ENCODE data around the gene PSMB3. TPM values are rescaled to one million over a fixed set of nuclear protein-coding genes. Genes with fewer than 3 reads are reported as not detected.

Gene PSMB3
- total RNA-seq, 1 donor from 2014 or later, result 175 TPM

GRCh38 chr17:38730526-38731379 lies 21.8 kb upstream of the PSMB3 start:
- TF ChIP-seq CTCF (IDR thresholded peaks at IDR 0.05; ENCODE audit: unreplicated experiment), result no peak
- Mint-ChIP-seq H3K27ac (ENCODE audit: unreplicated experiment) (peak overlapping the region; percentile 53), H3K27me3 (ENCODE audit: unreplicated experiment) (peaks cover 17% of the 10 kb centered on the region), H3K36me3 (ENCODE audit: low read depth, unreplicated experiment) (peaks cover 26% of the 10 kb centered on the region), H3K4me3 (ENCODE audit: unreplicated experiment) (peak overlapping the region; percentile 92), H3K9me3 (ENCODE audit: unreplicated experiment) (no peaks in the 10 kb centered on the region), H3K4me1 (ENCODE audit: unreplicated experiment) (peaks cover 35% of the 10 kb centered on the region)
- no peak for DNase-seq (ENCODE audit: low spot score)

- Mint-ChIP-seq H3K4me1 (ENCODE audit: unreplicated experiment) (peaks cover 35% of the 10 kb centered on the region), H3K36me3 (ENCODE audit: low read depth, unreplicated experiment) (peaks cover 26% of the 10 kb centered on the region), H3K4me3 (ENCODE audit: unreplicated experiment) (peak overlapping the region; percentile 80), H3K27me3 (ENCODE audit: unreplicated experiment) (peaks cover 15% of the 10 kb centered on the region), H3K27ac (ENCODE audit: unreplicated experiment) (peak overlapping the region; percentile 91), H3K9me3 (ENCODE audit: unreplicated experiment) (no peaks in the 10 kb centered on the region)
- TF ChIP-seq CTCF (IDR thresholded peaks at IDR 0.05; ENCODE audit: unreplicated experiment), result no peak
- DNase-seq (ENCODE audit: low spot score), result no peak
Observed at GRCh38 chr17:38731526-38732294, 20.8 kb upstream of the PSMB3 start.

GRCh38 chr17:38732376-38733281 lies 19.9 kb upstream of the PSMB3 start:
- Mint-ChIP-seq H3K9me3 (ENCODE audit: unreplicated experiment) (no peaks in the 10 kb centered on the region), H3K4me3 (ENCODE audit: unreplicated experiment) (peak overlapping the region; percentile 80), H3K36me3 (ENCODE audit: low read depth, unreplicated experiment) (peaks cover 25% of the 10 kb centered on the region), H3K27ac (ENCODE audit: unreplicated experiment) (peak overlapping the region; percentile 91), H3K27me3 (ENCODE audit: unreplicated experiment) (peaks cover 15% of the 10 kb centered on the region), H3K4me1 (ENCODE audit: unreplicated experiment) (peaks cover 35% of the 10 kb centered on the region)
- no peak for DNase-seq (ENCODE audit: low spot score)
- no peak for TF ChIP-seq CTCF (IDR thresholded peaks at IDR 0.05; ENCODE audit: unreplicated experiment)

GRCh38 chr17:38733282-38733981 lies 19.1 kb upstream of the PSMB3 start:
- peaks cover 14% of the 10 kb centered on the region for H3K27me3 Mint-ChIP-seq (ENCODE audit: unreplicated experiment)
- no peak overlapping the region for H3K27ac Mint-ChIP-seq (ENCODE audit: unreplicated experiment)
- no peak for DNase-seq (ENCODE audit: low spot score)
- peak overlapping the region; percentile 79 for H3K4me3 Mint-ChIP-seq (ENCODE audit: unreplicated experiment)
- TF ChIP-seq CTCF (IDR thresholded peaks at IDR 0.05; ENCODE audit: unreplicated experiment), result no peak
- peaks cover 24% of the 10 kb centered on the region for H3K36me3 Mint-ChIP-seq (ENCODE audit: low read depth, unreplicated experiment)
- H3K4me1 Mint-ChIP-seq (ENCODE audit: unreplicated experiment), result peaks cover 29% of the 10 kb centered on the region
- H3K9me3 Mint-ChIP-seq (ENCODE audit: unreplicated experiment), result no peaks in the 10 kb centered on the region
